AG04450 (cell line): Measurements from ENCODE around the gene LYL1. TPM values are rescaled to one million over a fixed set of nuclear protein-coding genes. Genes with fewer than 3 reads are reported as not detected.

Experiments
- CTCF ChIA-PET: fragments of 300-600, 350-600 bp; formaldehyde crosslinking; extraction: SDS; loops from one replicate; lab custom pipeline; 2022; ENCODE audit warnings: antibody characterized with exemption, inconsistent platforms; lab: Charles Lee
- POLR2A ChIA-PET: fragments of 350-600 bp; formaldehyde crosslinking; extraction: SDS; loops from one replicate; lab custom pipeline; 2021; ENCODE audit warnings: antibody characterized with exemption, inconsistent platforms; lab: Yijun Ruan, JAX
- DNase-seq: peaks from one replicate; pipeline ENCODE4 v3.0.0-alpha.2; 2011; ENCODE audit warnings: low read depth, low spot score
- H3K27ac ChIP-seq: one replicate; pipeline ENCODE4 v1.5.1; 2012; ENCODE audit warnings: low read depth, low read length, control low read depth
- H3K27me3 ChIP-seq: one replicate; pipeline ENCODE4 v1.6.0; 2012; ENCODE audit warnings: low read length; ENCODE audit not compliant: control insufficient read depth, insufficient read depth
- H3K4me3 ChIP-seq: 2 replicates; pipeline ENCODE4 v1.5.1; 2011; ENCODE audit warnings: mild to moderate bottlenecking, low read depth, low read length, control low read depth
- H3K9me3 ChIP-seq: 2 replicates; pipeline ENCODE4 v1.5.1; 2012; ENCODE audit warnings: low read length; ENCODE audit not compliant: control insufficient read depth, insufficient read depth
- polyA plus RNA-seq: library from polyadenylated mRNA; depleted of rRNA; stranded (reverse); fragments of >200 nt; gene quantifications from 2 replicates; pipeline ENCODE4 v1.2.3, GENCODE V29; 2011
- TF ChIP-seq, protein P1 (sequence below): IDR thresholded peaks from 2 replicates; pipeline ENCODE4 v1.5.1; 2011; ENCODE audit warnings: low read depth, low read length, control low read depth, inconsistent platforms

LYL1 gene
- polyA plus RNA-seq, 1 experiment: 0.11 TPM

DNA sequence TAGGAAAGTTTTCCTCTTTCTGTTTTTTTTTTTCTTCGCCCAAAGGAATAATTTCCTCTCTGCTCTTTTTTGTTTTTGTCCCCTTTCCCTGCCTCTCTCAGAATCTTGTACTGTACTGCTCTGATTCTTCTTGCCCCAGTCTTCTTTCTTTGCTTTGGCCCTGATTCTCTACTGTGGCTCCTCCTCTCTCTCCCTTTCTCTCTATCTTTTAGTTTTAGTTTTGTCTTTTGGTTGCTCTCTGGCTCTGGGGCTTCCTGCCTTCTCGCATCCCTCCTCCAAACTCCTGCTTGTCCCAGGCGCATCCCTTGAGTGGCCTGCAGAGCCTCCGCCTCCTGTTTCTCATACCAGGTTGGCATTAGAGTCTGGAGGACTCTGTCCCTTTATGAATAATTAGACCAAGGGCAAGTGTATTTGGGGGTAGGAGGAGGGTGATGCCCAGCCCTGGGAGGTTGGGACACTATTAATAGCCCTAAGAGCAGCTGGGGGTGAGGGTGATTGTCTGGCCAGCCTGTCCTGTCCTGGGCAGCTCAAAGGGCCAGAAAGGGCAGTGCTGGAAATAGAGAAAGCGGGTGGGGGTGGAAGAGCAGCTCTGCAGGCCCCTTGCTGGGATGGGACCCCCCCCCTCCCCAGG lies 39.1 kb downstream of the LYL1 start:
- ChIA-PET POLR2A (no interaction called here), CTCF (interaction anchor here (0.6 to 1.5 kb wide), 3 partner anchors 31 to 98 kb away, joined by 4 to 14 read pairs (median 6); no protein-coding TSS in a partner anchor)
- DNase-seq: no peak
- Histone ChIP-seq H3K4me3 (no peak overlapping the region), H3K9me3 (no peaks in the 10 kb centered on the region), H3K27ac (peak overlapping the region; percentile 21), H3K27me3 (no peaks in the 10 kb centered on the region)
- TF ChIP-seq, protein P1, sequence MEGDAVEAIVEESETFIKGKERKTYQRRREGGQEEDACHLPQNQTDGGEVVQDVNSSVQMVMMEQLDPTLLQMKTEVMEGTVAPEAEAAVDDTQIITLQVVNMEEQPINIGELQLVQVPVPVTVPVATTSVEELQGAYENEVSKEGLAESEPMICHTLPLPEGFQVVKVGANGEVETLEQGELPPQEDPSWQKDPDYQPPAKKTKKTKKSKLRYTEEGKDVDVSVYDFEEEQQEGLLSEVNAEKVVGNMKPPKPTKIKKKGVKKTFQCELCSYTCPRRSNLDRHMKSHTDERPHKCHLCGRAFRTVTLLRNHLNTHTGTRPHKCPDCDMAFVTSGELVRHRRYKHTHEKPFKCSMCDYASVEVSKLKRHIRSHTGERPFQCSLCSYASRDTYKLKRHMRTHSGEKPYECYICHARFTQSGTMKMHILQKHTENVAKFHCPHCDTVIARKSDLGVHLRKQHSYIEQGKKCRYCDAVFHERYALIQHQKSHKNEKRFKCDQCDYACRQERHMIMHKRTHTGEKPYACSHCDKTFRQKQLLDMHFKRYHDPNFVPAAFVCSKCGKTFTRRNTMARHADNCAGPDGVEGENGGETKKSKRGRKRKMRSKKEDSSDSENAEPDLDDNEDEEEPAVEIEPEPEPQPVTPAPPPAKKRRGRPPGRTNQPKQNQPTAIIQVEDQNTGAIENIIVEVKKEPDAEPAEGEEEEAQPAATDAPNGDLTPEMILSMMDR: no peak

DNA sequence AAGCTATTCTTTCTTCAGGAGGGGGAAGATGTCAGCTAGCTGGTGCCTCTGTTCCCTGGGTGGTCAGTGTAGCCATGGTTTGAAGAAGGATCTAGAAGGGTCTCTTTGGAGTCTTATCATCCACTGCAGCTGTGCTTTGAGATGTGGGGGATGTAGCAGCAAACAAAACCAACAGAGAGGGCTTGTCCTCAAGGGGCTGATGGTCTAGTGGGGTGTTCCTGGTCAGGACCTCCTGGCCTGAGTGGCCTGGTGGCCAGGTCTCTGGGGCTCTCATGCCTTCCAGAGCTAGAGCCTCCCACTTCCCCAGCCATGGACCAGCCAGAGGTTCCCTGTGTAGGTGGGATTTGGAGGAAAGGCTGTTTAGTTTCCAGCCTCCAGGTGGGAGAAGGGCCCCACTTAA lies 40.3 kb downstream of the LYL1 start:
- TF ChIP-seq, protein P1: no peak
- CTCF ChIA-PET: interaction anchor here (0.9 to 6.0 kb wide), 18 partner anchors 8 to 97 kb away, joined by 3 to 86 read pairs (median 24); no protein-coding TSS in a partner anchor
- Histone ChIP-seq H3K9me3 (no peaks in the 10 kb centered on the region), H3K27ac (no peak overlapping the region), H3K27me3 (no peaks in the 10 kb centered on the region), H3K4me3 (no peak overlapping the region)
- POLR2A ChIA-PET: interaction anchor here (0.6 to 1.2 kb wide), 2 partner anchors 11 to 29 kb away, joined by 3 read pairs; no protein-coding TSS in a partner anchor
- no peak for DNase-seq

GRCh38 chr19:13060964-13061927 lies 41.4 kb downstream of the LYL1 start:
- Histone ChIP-seq H3K9me3 (no peaks in the 10 kb centered on the region), H3K4me3 (peak overlapping the region; percentile 36), H3K27ac (peak overlapping the region; percentile 61), H3K27me3 (no peaks in the 10 kb centered on the region)
- no peak for DNase-seq
- TF ChIP-seq, protein P1: peak; percentile 97
- CTCF ChIA-PET: interaction anchor here (0.6 to 6.0 kb wide), 43 partner anchors 9 to 201 kb away, joined by 3 to 86 read pairs (median 7); partner anchors contain the start of gene DAND5
- POLR2A ChIA-PET: interaction anchor here (0.8 to 1.6 kb wide), 7 partner anchors 9 to 77 kb away, joined by 3 to 11 read pairs (median 3); no protein-coding TSS in a partner anchor

DNA sequence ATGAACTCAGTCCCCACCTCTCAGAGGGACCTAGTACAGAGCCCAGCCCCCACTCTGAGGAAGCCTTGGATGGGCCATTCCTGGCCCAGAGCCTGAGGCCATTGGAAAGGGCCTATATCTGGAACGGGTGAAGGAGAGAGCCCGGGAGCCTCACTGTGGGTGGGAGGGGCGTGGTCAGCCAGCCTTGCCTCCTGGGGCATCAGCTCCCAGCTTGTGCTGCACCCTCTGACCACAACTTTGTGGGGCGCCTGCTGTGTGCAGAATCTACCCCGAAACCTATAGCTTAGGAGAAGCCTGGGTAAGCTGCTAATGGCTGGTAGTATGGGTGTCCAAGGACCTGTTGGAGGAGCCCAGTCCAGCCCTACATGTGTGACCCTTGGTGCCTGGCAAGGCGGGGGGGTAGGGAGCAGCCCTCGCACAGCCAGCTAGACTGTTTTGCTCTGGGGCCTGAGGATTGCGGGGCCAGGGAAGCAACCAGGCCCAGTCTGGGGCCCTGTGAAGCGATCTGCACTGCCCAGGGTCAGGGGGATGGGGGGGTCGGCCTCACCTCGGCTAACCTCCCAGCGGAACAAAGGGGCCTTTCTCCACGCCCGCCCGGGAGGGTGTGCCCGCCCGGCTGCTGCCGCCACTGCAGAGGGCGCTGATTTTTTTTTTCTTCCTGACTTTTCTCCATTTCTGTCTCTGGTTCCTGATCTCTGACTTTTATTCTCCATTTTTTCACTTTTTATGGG lies 42.3 kb downstream of the LYL1 start:
- no peak overlapping the region for H3K4me3 ChIP-seq
- TF ChIP-seq, protein P1: no peak
- peak overlapping the region; percentile 61 for H3K27ac ChIP-seq
- no peaks in the 10 kb centered on the region for H3K9me3 ChIP-seq
- no peak for DNase-seq
- no peaks in the 10 kb centered on the region for H3K27me3 ChIP-seq
- ChIA-PET CTCF (interaction anchor here (0.6 to 6.0 kb wide), 31 partner anchors 8 to 533 kb away, joined by 3 to 86 read pairs (median 10); no protein-coding TSS in a partner anchor), POLR2A (interaction anchor here (0.7 to 1.6 kb wide), 5 partner anchors 27 to 77 kb away, joined by 3 to 11 read pairs (median 4); no protein-coding TSS in a partner anchor)
